Smooth muscle cell (in vitro differentiated cells): Measurements from ENCODE around the gene HS3ST4. TPM values are rescaled to one million over a fixed set of nuclear protein-coding genes. Genes with fewer than 3 reads are reported as not detected.

Experiments
- DNase-seq: peaks from one replicate; lab custom pipeline; 2025; ENCODE audit not compliant: unreplicated experiment; lab: John Stamatoyannopoulos, UW
- H2AFZ ChIP-seq: fragments of 200-600 bp; sonication (generic); 2 replicates; pipeline ENCODE4 v1.6.0; 2016; ENCODE audit warnings: antibody characterized with exemption, low read depth, mild to moderate bottlenecking
- H3F3A ChIP-seq: fragments of 200-600 bp; sonication (generic); 2 replicates; pipeline ENCODE4 v1.6.0; 2017; ENCODE audit warnings: antibody characterized with exemption, low read depth
- H3K27ac ChIP-seq: fragments of 200-600 bp; sonication (generic); 2 replicates; pipeline ENCODE4 v1.5.1; 2016; ENCODE audit warnings: low read depth, mild to moderate bottlenecking
- H3K27me3 ChIP-seq: fragments of 200-600 bp; sonication (generic); 2 replicates; pipeline ENCODE4 v1.6.1; 2016; ENCODE audit warnings: low read depth, mild to moderate bottlenecking
- H3K36me3 ChIP-seq: fragments of 200-600 bp; sonication (generic); 2 replicates; pipeline ENCODE4 v1.5.1; 2016; ENCODE audit warnings: low read depth
- H3K4me1 ChIP-seq: fragments of 200-600 bp; sonication (generic); 2 replicates; pipeline ENCODE4 v1.5.1; 2016; ENCODE audit warnings: low read depth
- H3K4me2 ChIP-seq: fragments of 200-600 bp; sonication (generic); 2 replicates; pipeline ENCODE4 v1.6.0; 2016; ENCODE audit warnings: mild to moderate bottlenecking
- H3K4me3 ChIP-seq: fragments of 200-600 bp; sonication (generic); 2 replicates; pipeline ENCODE4 v1.5.1; 2016; ENCODE audit warnings: mild to moderate bottlenecking
- H3K79me2 ChIP-seq: fragments of 200-600 bp; sonication (generic); 2 replicates; pipeline ENCODE4 v1.6.0; 2016; ENCODE audit warnings: low read depth, mild to moderate bottlenecking
- H3K9ac ChIP-seq: fragments of 200-600 bp; sonication (generic); 2 replicates; pipeline ENCODE4 v1.6.0; 2016; ENCODE audit warnings: low read depth
- H3K9me3 ChIP-seq: fragments of 200-600 bp; sonication (generic); replicated peaks from 2 replicates; pipeline ENCODE4 v1.5.1; 2016; ENCODE audit warnings: low read depth
- H4K20me1 ChIP-seq: fragments of 200-600 bp; sonication (generic); 2 replicates; pipeline ENCODE4 v1.6.0; 2016; ENCODE audit warnings: low read depth
- CTCF ChIP-seq: fragments of 200-600 bp; sonication (generic); IDR thresholded peaks from 2 replicates; pipeline ENCODE4 v1.5.1; 2017; ENCODE audit warnings: borderline replicate concordance, mild to moderate bottlenecking, antibody characterized with exemption; ENCODE audit not compliant: insufficient read depth, poor library complexity, severe bottlenecking
- WGBS: methylation state at CpG from one replicate; pipeline ENCODE4 v1.1.7; 2016; ENCODE audit warnings: low lambda C conversion rate; 5-methylcytosine and 5-hydroxymethylcytosine counted together
- polyA plus RNA-seq: library from polyadenylated mRNA; unstranded; fragments of >200 nt; fragmentation: Nextera tagmentation; extraction: Ambion mirVana; gene quantifications from 2 replicates; pipeline ENCODE4 v1.2.1, GENCODE V29; 2016
- total RNA-seq: library from RNA; depleted of rRNA; stranded (reverse); fragments of >200 nt; gene quantifications from 2 replicates; pipeline ENCODE4 v1.2.3, GENCODE V29; 2014

HS3ST4 gene
- total and polyA plus RNA-seq, 2 experiments from 2014 or later, result 0.29 to 2.2 TPM

GRCh38 chr16:25893332-25893731 lies 201.6 kb downstream of the HS3ST4 start:
- H3K4me1 ChIP-seq, result no peaks in the 10 kb centered on the region
- H3K79me2 ChIP-seq, result no peaks in the 10 kb centered on the region
- H3K36me3 ChIP-seq, result no peaks in the 10 kb centered on the region
- H3K9ac ChIP-seq, result no peak overlapping the region
- no peak for DNase-seq
- no peak overlapping the region for H3K4me2 ChIP-seq
- TF ChIP-seq CTCF, result no peak
- no peak overlapping the region for H3K4me3 ChIP-seq
- H3K9me3 ChIP-seq, result no peaks in the 10 kb centered on the region
- peaks cover 6% of the 10 kb centered on the region for H3K27me3 ChIP-seq
- H2AFZ ChIP-seq, result no peak overlapping the region
- H3K27ac ChIP-seq, result no peak overlapping the region
- H3F3A ChIP-seq, result no peaks in the 10 kb centered on the region
- WGBS, result 71% methylated on average over 3 of the region's 3 CpGs
- H4K20me1 ChIP-seq, result no peaks in the 10 kb centered on the region

DNA sequence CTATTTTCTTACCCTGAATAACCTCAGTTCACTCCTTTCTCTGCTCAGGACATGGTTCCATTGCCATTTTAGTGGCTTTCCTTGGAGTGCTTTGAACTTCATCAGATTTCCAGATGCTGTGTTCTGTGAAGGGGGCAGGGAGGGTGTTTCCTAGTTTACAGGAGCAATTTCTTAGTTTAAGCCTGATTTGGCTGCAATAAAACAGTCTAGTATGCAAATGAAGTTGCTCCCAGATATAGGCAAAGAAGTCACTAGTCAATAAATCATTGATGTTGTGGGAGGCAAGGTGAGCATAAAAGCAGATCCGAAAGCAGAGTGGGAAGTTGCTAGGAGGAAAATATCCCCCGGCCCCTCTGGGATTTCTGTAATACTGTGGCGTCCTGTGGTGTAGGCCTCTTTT lies 202.3 kb downstream of the HS3ST4 start:
- Histone ChIP-seq H3K4me3 (no peak overlapping the region), H3K9me3 (no peaks in the 10 kb centered on the region), H3K27me3 (peaks cover 12% of the 10 kb centered on the region), H3K4me2 (no peak overlapping the region), H2AFZ (no peak overlapping the region), H3K4me1 (no peaks in the 10 kb centered on the region), H3K27ac (no peak overlapping the region), H4K20me1 (no peaks in the 10 kb centered on the region), H3K9ac (no peak overlapping the region), H3F3A (no peaks in the 10 kb centered on the region), H3K79me2 (no peaks in the 10 kb centered on the region), H3K36me3 (no peaks in the 10 kb centered on the region)
- no peak for DNase-seq
- WGBS, result 94% methylated on average over 3 of the region's 3 CpGs
- no peak for TF ChIP-seq CTCF

DNA sequence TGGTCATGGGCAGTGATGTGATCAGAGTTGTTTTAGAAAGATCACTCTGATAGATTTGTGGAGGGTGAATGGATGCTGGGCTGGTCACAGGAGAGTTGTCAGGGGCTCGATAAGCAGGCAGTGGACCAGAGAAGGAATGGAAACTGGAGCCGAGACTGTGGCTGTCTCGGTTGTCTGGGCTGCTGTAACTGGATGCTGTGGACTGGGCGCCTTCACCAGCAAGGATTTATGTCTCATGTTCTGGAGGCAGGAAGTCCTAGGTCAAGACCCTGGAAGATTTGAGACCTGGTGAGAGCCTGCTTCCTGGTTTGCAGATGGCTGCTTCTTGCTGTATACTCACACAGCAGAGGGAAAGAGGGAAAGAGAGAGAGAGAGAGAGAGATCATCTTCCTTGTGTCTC lies 203.6 kb downstream of the HS3ST4 start:
- no peak for TF ChIP-seq CTCF
- 73% methylated on average over 4 of the region's 4 CpGs for WGBS
- H3K4me2 ChIP-seq, result no peak overlapping the region

GRCh38 chr16:25896411-25896810 lies 204.7 kb downstream of the HS3ST4 start:
- Histone ChIP-seq H4K20me1 (no peaks in the 10 kb centered on the region), H3K79me2 (no peaks in the 10 kb centered on the region), H3K27ac (no peak overlapping the region), H3K27me3 (peaks cover 20% of the 10 kb centered on the region), H3F3A (no peaks in the 10 kb centered on the region), H3K9ac (no peak overlapping the region), H3K36me3 (no peaks in the 10 kb centered on the region), H3K4me1 (no peaks in the 10 kb centered on the region), H2AFZ (no peak overlapping the region), H3K4me2 (no peak overlapping the region), H3K4me3 (no peak overlapping the region), H3K9me3 (no peaks in the 10 kb centered on the region)
- no peak for DNase-seq
- WGBS, result 94% methylated on average over 5 of the region's 5 CpGs
- no peak for TF ChIP-seq CTCF

More for the DNA sequence above, 203.6 kb downstream of the HS3ST4 start:
- Histone ChIP-seq H4K20me1 (no peaks in the 10 kb centered on the region), H3K9ac (no peak overlapping the region), H3K9me3 (no peaks in the 10 kb centered on the region), H3F3A (no peaks in the 10 kb centered on the region), H3K4me1 (no peaks in the 10 kb centered on the region), H3K27me3 (peaks cover 20% of the 10 kb centered on the region), H3K79me2 (no peaks in the 10 kb centered on the region), H3K27ac (no peak overlapping the region), H2AFZ (no peak overlapping the region), H3K4me3 (no peak overlapping the region), H3K36me3 (no peaks in the 10 kb centered on the region)
- no peak for DNase-seq
